Measurements from ENCODE around the gene GAA.

GAA gene

DNA sequence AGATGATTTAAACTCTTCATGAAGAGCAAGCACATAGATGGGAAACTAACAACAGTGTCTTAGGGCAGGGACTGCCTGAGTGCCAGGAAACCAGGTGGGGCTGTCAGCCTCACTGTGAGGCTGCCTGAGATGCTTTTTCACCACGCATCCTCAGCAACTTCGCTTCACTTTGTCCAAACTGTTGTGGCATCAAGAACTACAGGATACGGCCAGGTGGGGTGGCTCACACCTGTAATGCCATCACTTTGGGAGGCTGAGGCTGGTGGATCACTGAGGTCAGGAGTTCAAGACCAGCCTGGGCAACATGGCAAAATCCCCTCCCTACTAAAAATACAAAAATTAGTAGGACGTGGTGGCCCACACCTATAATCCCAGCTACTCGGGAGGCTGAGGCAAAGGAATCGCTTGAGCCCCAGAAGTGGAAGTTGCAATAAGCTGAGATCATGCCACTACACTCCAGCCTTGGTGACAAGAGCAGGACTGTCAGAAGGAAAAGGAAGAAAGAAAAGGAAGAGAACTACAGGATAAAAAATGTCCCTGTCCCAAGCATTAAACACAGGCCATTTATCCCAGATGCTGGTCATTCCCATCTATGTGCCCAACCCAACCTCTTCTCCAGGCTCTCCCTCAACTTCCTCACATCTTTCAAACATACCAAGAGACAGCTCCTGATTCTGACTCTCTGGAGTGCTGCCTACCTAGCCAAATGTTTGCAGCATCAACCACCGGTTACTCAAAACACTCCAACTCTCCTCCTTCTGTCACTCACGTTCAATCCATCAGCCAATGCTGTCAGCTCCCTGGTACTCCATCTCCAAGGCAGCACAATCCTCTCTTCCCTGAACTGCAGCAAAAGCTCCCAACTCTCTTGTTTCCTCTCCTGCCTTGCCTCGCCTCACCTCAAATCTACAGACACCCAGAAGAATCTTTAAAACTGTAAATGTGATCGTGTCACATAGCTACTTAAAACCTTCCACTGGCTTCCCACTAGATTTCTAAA lies 44.0 kb downstream of the GAA start:
- no peaks in the 10 kb centered on the region for H3K9me2 ChIP-seq (replicated peaks; ENCODE audit: insufficient read depth, low read length)
- peaks cover 22% of the 10 kb centered on the region for H4K20me1 ChIP-seq (ENCODE audit: low read depth, low read length)
- H3K27me3 ChIP-seq (ENCODE audit: low read length), result no peaks in the 10 kb centered on the region
- peak overlapping the region; percentile 99 for H3K4me3 ChIP-seq (ENCODE audit: insufficient read depth, low read length, poor library complexity, severe bottlenecking)
- peaks cover 33% of the 10 kb centered on the region; the same call in 1 of the 2 replicates for H3K36me3 ChIP-seq (ENCODE audit: low read length)
- H3K27ac ChIP-seq (ENCODE audit: low read depth, low read length), result peak overlapping the region; percentile 62; the same call in 1 of the 2 replicates
- H3K4me2 ChIP-seq (ENCODE audit: low read depth, low read length, poor library complexity, severe bottlenecking), result peak overlapping the region; percentile 80
- H3K9ac ChIP-seq (ENCODE audit: low read length), result peak overlapping the region; percentile 99
- H3K79me2 ChIP-seq (ENCODE audit: insufficient read depth, low read length), result peaks cover 44% of the 10 kb centered on the region
- H3F3A ChIP-seq (ENCODE audit: insufficient read depth), result no peaks in the 10 kb centered on the region
- no peaks in the 10 kb centered on the region for H3K9me3 ChIP-seq (ENCODE audit: insufficient read depth, low read length)
- H2AFZ ChIP-seq (ENCODE audit: low read depth, low read length, severe bottlenecking), result no peak overlapping the region
- TF ChIP-seq CTCF (IDR thresholded peaks at IDR 0.05; ENCODE audit: insufficient read depth, low read length, poor library complexity, severe bottlenecking) (no peak), EZH2phosphoT487 (conservative IDR thresholded peaks at IDR 0.05; ENCODE audit: low read length) (no peak)

- Histone ChIP-seq H3K4me2 (ENCODE audit: low read depth, low read length, poor library complexity, severe bottlenecking) (peak overlapping the region; percentile 80), H3F3A (ENCODE audit: insufficient read depth) (no peaks in the 10 kb centered on the region), H3K9ac (ENCODE audit: low read length) (peak overlapping the region; percentile 99), H3K36me3 (ENCODE audit: low read length) (peaks cover 24% of the 10 kb centered on the region; the same call in 1 of the 2 replicates), H3K79me2 (ENCODE audit: insufficient read depth, low read length) (peaks cover 44% of the 10 kb centered on the region), H3K4me3 (ENCODE audit: insufficient read depth, low read length, poor library complexity, severe bottlenecking) (peak overlapping the region; percentile 99), H2AFZ (ENCODE audit: low read depth, low read length, severe bottlenecking) (no peak overlapping the region), H3K9me3 (ENCODE audit: insufficient read depth, low read length) (no peaks in the 10 kb centered on the region), H3K27ac (ENCODE audit: low read depth, low read length) (peak overlapping the region; percentile 62), H4K20me1 (ENCODE audit: low read depth, low read length) (peaks cover 22% of the 10 kb centered on the region), H3K27me3 (ENCODE audit: low read length) (no peaks in the 10 kb centered on the region), H3K9me2 (replicated peaks; ENCODE audit: insufficient read depth, low read length) (no peaks in the 10 kb centered on the region)
- TF ChIP-seq CTCF (IDR thresholded peaks at IDR 0.05; ENCODE audit: insufficient read depth, low read length, poor library complexity, severe bottlenecking) (no peak), EZH2phosphoT487 (conservative IDR thresholded peaks at IDR 0.05; ENCODE audit: low read length) (no peak)
These were observed 45.0 kb downstream of the GAA start for GRCh38 chr17:80146121-80147034.

DNA sequence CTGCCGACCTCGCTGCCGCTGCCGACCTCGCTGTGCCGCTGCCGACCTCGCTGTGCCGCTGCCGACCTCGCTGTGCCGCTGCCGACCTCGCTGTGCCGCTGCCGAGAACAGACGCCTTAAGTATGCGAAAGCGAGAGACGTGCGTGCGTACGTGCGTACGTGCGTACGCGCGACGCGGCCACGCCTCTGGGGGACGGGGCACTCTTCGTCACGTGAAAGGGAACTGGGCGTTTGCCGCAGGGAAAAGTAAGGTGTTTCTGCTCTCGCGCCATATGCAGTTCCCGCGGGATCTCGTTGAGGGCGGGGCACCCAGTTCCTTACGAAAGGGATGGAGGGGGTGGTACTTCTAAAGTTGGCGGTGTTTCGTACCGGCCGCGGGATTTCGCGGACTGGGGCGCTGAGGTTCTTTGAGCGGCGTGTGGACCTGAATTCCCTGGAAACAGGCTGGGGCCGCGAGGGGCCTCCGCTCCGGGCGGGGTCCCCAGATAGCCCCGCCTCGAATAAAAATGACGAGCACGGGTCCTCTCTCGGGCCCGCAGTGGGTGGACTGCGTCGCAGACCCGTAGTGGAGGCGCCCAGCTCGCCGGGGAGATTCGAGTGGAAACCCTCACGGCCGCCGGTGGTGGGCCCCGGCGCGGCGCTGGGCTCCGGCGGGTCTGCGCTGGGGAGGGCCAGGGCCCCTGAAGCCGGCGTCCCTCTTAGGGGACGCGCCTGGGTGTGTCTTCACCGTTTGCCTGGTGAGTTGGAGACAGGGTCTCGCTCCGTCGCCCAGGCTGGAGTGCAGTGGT lies 45.8 kb downstream of the GAA start, which contains the start of gene EIF4A3:
EIF4A3 (minus strand) TSS at position 94 of the 788 bp plus-strand sequence. CDS start 167 bp downstream, outside the sequence.
- Histone ChIP-seq H4K20me1 (ENCODE audit: low read depth, low read length) (peaks cover 22% of the 10 kb centered on the region), H3K9me3 (ENCODE audit: insufficient read depth, low read length) (no peaks in the 10 kb centered on the region), H3K27ac (ENCODE audit: low read depth, low read length) (peak within 1 kb of the TSS; percentile 62), H3K9me2 (replicated peaks; ENCODE audit: insufficient read depth, low read length) (no peaks in the 10 kb centered on the region), H3K27me3 (ENCODE audit: low read length) (no peaks in the 10 kb centered on the region), H3K9ac (ENCODE audit: low read length) (peak within 1 kb of the TSS; percentile 99), H3K4me2 (ENCODE audit: low read depth, low read length, poor library complexity, severe bottlenecking) (peak within 1 kb of the TSS; percentile 80), H3F3A (ENCODE audit: insufficient read depth) (no peaks in the 10 kb centered on the region), H3K36me3 (ENCODE audit: low read length) (peaks cover 15% of the 10 kb centered on the region; the same call in 1 of the 2 replicates), H2AFZ (ENCODE audit: low read depth, low read length, severe bottlenecking) (peak within 1 kb of the TSS; percentile 96), H3K79me2 (ENCODE audit: insufficient read depth, low read length) (peaks cover 44% of the 10 kb centered on the region), H3K4me3 (ENCODE audit: insufficient read depth, low read length, poor library complexity, severe bottlenecking) (peak within 1 kb of the TSS; percentile 99)
- TF ChIP-seq CTCF (IDR thresholded peaks at IDR 0.05; ENCODE audit: insufficient read depth, low read length, poor library complexity, severe bottlenecking) (no peak), EZH2phosphoT487 (conservative IDR thresholded peaks at IDR 0.05; ENCODE audit: low read length) (no peak)
